Activated T-helper 1 cell treated with Interleukin-2 at 50 U/mL for 16 hours (primary cell): ENCODE data around the gene PDIA6.
"Not testable (repeated sequence)": the region's sequence is repeated elsewhere in the genome, so short reads cannot be mapped to it uniquely, and the experiment has no call there.

ENCODE experiments used
- DNase-seq: peaks from one replicate; pipeline ENCODE4 v3.0.0-alpha.2; 2020; ENCODE audit warnings: low read depth

Gene PDIA6

GRCh38 chr2:10780821-10781220 is 31.8 kb downstream of the PDIA6 start:
- not testable (repeated sequence) for DNase-seq

- DNase-seq = no peak
Measured at GRCh38 chr2:10780491-10780820, 32.1 kb downstream of the PDIA6 start.

- no peak for DNase-seq
Measured at GRCh38 chr2:10779776-10780490, 32.7 kb downstream of the PDIA6 start.

- no peak for DNase-seq
Measured at GRCh38 chr2:10778724-10779115, 33.9 kb downstream of the PDIA6 start.

- DNase-seq = no peak
Measured at GRCh38 chr2:10777842-10778723, 34.5 kb downstream of the PDIA6 start.

GRCh38 chr2:10777111-10777841 is 35.3 kb downstream of the PDIA6 start:
- DNase-seq = no peak

- DNase-seq = no peak
Measured at GRCh38 chr2:10776231-10776977, 36.2 kb downstream of the PDIA6 start.

GRCh38 chr2:10775831-10776230 is 36.8 kb downstream of the PDIA6 start:
- no peak for DNase-seq

- no peak for DNase-seq
Measured at GRCh38 chr2:10775021-10775780, 37.4 kb downstream of the PDIA6 start.

GRCh38 chr2:10774394-10774793 is 38.2 kb downstream of the PDIA6 start:
- no peak for DNase-seq

- no peak for DNase-seq
Measured at GRCh38 chr2:10773821-10774341, 38.7 kb downstream of the PDIA6 start.

- no peak for DNase-seq
Measured at GRCh38 chr2:10772868-10773215, 39.7 kb downstream of the PDIA6 start.

GRCh38 chr2:10772201-10772867 is 40.3 kb downstream of the PDIA6 start:
- DNase-seq = no peak

GRCh38 chr2:10771786-10772185 is 40.8 kb downstream of the PDIA6 start:
- DNase-seq = no peak

GRCh38 chr2:10770956-10771750 is 41.4 kb downstream of the PDIA6 start:
- DNase-seq = no peak

- DNase-seq = no peak
Measured at GRCh38 chr2:10768063-10768507, 44.5 kb downstream of the PDIA6 start.

- no peak for DNase-seq
Measured at GRCh38 chr2:10765914-10766313, 46.7 kb downstream of the PDIA6 start.

- DNase-seq = no peak
Measured at GRCh38 chr2:10765461-10765860, 47.1 kb downstream of the PDIA6 start.

GRCh38 chr2:10764896-10765295 is 47.7 kb downstream of the PDIA6 start:
- no peak for DNase-seq
